T-helper 9 cell (primary cell): ENCODE results near the gene UBTD2.
"Not testable (repeated sequence)": the region's sequence is repeated elsewhere in the genome, so short reads cannot be mapped to it uniquely, and the experiment has no call there.

ENCODE experiments used
- DNase-seq: peaks from one replicate; pipeline ENCODE4 v3.0.0-alpha.2; 2020

UBTD2 gene

GRCh38 chr5:172245046-172245445 lies 38.5 kb downstream of the UBTD2 start:
- DNase-seq, result no peak

- DNase-seq, result no peak
These were observed 40.3 kb downstream of the UBTD2 start for GRCh38 chr5:172243302-172243701.

GRCh38 chr5:172238334-172238733 lies 45.2 kb downstream of the UBTD2 start:
- no peak for DNase-seq

GRCh38 chr5:172235827-172236736 lies 47.5 kb downstream of the UBTD2 start:
- no peak for DNase-seq

- DNase-seq, result no peak
These were observed 48.3 kb downstream of the UBTD2 start for GRCh38 chr5:172235132-172235780.

- DNase-seq, result no peak
These were observed 49.5 kb downstream of the UBTD2 start for GRCh38 chr5:172234031-172234430.

GRCh38 chr5:172229904-172230303 lies 53.7 kb downstream of the UBTD2 start:
- no peak for DNase-seq

GRCh38 chr5:172224996-172225395 lies 58.6 kb downstream of the UBTD2 start:
- no peak for DNase-seq

- DNase-seq, result no peak
These were observed 59.4 kb downstream of the UBTD2 start for GRCh38 chr5:172223901-172224873.

- DNase-seq, result no peak
These were observed 64.3 kb downstream of the UBTD2 start for GRCh38 chr5:172219296-172219695.

GRCh38 chr5:172216345-172216744 lies 67.2 kb downstream of the UBTD2 start:
- DNase-seq, result no peak

GRCh38 chr5:172213126-172213525 lies 70.4 kb downstream of the UBTD2 start:
- no peak for DNase-seq

GRCh38 chr5:172211676-172212075 lies 71.9 kb downstream of the UBTD2 start:
- no peak for DNase-seq

GRCh38 chr5:172209714-172210113 lies 73.8 kb downstream of the UBTD2 start:
- no peak for DNase-seq

- no peak for DNase-seq
These were observed 76.1 kb downstream of the UBTD2 start for GRCh38 chr5:172207511-172207910.

GRCh38 chr5:172205984-172206383 lies 77.6 kb downstream of the UBTD2 start:
- DNase-seq, result not testable (repeated sequence)

GRCh38 chr5:172200476-172200875 lies 83.1 kb downstream of the UBTD2 start:
- no peak for DNase-seq

GRCh38 chr5:172199446-172199845 lies 84.1 kb downstream of the UBTD2 start:
- DNase-seq, result no peak

- not testable (repeated sequence) for DNase-seq
These were observed 85.8 kb downstream of the UBTD2 start for GRCh38 chr5:172197775-172198174.

GRCh38 chr5:172194985-172195774 lies 88.4 kb downstream of the UBTD2 start:
- DNase-seq, result no peak

GRCh38 chr5:172193872-172194271 lies 89.7 kb downstream of the UBTD2 start, which contains the start of gene EFCAB9:
EFCAB9 (plus strand) TSS chr5:172194172; CDS start chr5:172194173, 1 bp downstream.
- no peak for DNase-seq
